NB4 (cell line): ENCODE results near the gene ARHGEF37.

Source experiments
- DNase-seq: peaks from one replicate; pipeline ENCODE4 v3.0.0; 2010; ENCODE audit warnings: low read depth
- H3K4me3 ChIP-seq: one replicate; pipeline ENCODE4 v1.5.1; 2011; ENCODE audit warnings: mild to moderate bottlenecking, low read depth, low read length, moderate library complexity
- CTCF ChIP-seq: IDR thresholded peaks from one replicate; pipeline ENCODE4 v1.5.1; 2012; ENCODE audit warnings: low read depth, low read length
- MYC ChIP-seq: IDR thresholded peaks from 2 replicates; pipeline ENCODE4 v1.6.1; 2011; ENCODE audit warnings: low read depth, low read length
- POLR2A ChIP-seq: IDR thresholded peaks from 2 replicates; pipeline ENCODE4 v1.6.1; 2011; ENCODE audit warnings: mild to moderate bottlenecking; ENCODE audit not compliant: insufficient read length; ENCODE audit errors: extremely low read depth
- TF ChIP-seq, protein P1 (sequence below): IDR thresholded peaks from 2 replicates; pipeline ENCODE4 v1.6.1; 2011; ENCODE audit warnings: low read depth, low read length

Gene ARHGEF37

GRCh38 chr5:149584121-149584520 is 2.8 kb downstream of the ARHGEF37 start:
- TF ChIP-seq POLR2A (no peak), MYC (no peak), CTCF (no peak)
- TF ChIP-seq, protein P1, sequence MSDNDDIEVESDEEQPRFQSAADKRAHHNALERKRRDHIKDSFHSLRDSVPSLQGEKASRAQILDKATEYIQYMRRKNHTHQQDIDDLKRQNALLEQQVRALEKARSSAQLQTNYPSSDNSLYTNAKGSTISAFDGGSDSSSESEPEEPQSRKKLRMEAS = no peak
- no peak overlapping the region for H3K4me3 ChIP-seq
- no peak for DNase-seq

DNA sequence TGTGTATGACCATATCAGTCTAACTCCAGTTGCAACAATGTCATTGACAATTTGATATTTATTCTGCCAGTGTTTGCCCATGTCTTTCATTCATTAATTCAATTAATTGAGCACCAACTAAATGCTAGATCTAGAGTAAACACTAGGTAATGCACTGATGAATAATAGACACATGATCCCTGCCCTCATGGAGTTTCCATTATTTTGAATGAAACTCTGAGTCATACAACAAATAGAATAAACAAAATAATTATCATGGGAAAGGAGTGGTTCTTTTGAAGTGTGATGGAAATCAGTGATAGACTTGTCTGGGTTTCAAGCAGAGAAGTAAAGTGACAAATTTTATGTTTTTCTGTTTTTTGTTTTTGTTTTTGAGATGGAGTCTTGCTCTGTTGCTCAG is 4.6 kb downstream of the ARHGEF37 start:
- DNase-seq = no peak
- H3K4me3 ChIP-seq = no peak overlapping the region
- no peak for TF ChIP-seq MYC
- TF ChIP-seq, protein P1 = no peak
- no peak for TF ChIP-seq POLR2A
- TF ChIP-seq CTCF = no peak

DNA sequence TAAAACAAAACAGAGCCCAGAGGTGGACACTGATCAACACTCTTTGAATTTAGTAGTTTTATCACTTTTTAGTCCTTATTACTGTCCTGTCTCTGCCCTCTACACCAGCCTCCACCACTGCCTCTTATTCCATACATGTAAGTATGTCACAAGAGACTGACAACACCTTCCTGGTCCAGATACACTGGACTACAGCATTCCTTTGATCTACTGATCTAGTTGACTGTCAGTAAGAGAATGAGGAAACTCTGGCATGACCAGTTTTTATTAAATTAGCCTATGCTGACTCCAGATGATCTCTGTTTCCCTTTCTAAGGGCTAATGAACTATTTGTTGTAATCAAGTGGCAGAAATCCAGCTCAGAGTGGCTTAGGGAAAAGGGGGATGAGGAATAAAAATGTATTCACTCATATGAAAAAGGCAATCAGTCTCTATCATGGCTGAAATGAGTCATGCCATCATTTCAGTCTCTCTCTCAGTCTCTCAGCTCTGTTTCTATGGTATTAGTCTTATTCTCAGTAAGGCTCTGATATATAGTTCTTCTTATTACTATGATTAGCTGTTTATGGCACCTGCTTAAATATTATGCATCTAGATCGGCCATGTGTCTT is 5.5 kb downstream of the ARHGEF37 start:
- DNase-seq = no peak
- TF ChIP-seq POLR2A = no peak
- no peak for TF ChIP-seq MYC
- TF ChIP-seq, protein P1 = no peak
- TF ChIP-seq CTCF = no peak
- no peak overlapping the region for H3K4me3 ChIP-seq

DNA sequence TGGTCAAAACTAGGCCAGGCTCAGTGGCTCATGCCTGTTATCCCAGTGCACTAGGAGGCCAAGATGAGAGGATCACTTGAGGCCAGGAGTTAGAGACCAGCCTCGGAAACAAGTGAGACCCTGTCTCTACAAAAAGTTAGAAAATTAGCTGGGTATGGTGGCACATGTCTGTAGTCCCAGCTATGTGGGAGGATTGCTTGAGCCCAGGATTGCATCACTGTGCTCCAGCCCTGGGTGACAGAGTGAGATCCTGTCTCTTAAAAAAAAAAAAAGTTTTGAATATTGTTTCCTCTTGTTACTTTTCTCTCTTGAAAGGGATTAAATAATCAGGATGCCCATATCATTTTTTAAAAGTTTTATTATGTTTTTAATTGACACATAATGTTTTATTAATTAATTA is 7.6 kb downstream of the ARHGEF37 start:
- no peak overlapping the region for H3K4me3 ChIP-seq
- peak; percentile 62 for DNase-seq
- TF ChIP-seq POLR2A = no peak
- no peak for TF ChIP-seq MYC
- TF ChIP-seq CTCF = no peak
- TF ChIP-seq, protein P1 = no peak

GRCh38 chr5:149593370-149593769 is 12.1 kb downstream of the ARHGEF37 start:
- no peak for DNase-seq
- no peak overlapping the region for H3K4me3 ChIP-seq
- TF ChIP-seq CTCF = no peak
- TF ChIP-seq, protein P1 = no peak
- no peak for TF ChIP-seq POLR2A
- no peak for TF ChIP-seq MYC
